ENCODE results near the gene AIM2. TPM values are rescaled to one million over a fixed set of nuclear protein-coding genes. Genes with fewer than 3 reads are reported as not detected.
A peak's percentile ranks its signal among the peaks of the same experiment; 100 is the strongest.

The AIM2 gene
- total and polyA plus RNA-seq, 2 of the 4 experiments (the other 2 are of a cell fraction) = not detected

DNA sequence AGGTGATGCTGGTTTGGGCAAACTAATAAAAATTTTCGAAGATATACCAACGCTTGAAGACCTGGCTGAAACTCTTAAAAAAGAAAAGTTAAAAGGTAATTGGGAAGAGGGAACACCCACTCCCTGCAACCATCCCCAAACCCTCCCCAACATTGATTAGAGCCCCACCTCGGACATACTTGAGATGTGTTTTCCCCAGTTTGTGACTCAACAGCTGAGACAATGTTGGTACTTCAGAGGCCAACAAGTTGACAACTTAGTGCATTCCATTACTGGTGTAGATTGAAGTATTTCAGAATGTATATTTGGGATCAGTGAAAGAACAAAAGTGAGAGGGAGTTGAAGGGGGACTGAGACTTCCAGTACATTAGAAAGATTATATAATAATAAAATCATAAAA lies 61.7 kb downstream of the AIM2 start:
- Histone ChIP-seq H3K4me3 (ENCODE audit: insufficient read depth, low read depth, low read length) (no peak overlapping the region), H3K36me3 (ENCODE audit: control insufficient read depth, insufficient read depth, low read length) (peaks cover 26% of the 10 kb centered on the region), H2BK5ac (ENCODE audit: low read depth, low read length, poor library complexity, severe bottlenecking) (peak overlapping the region; percentile 56), H3K9ac (ENCODE audit: low read depth, low read length) (no peak overlapping the region), H2AK9ac (replicated peaks; ENCODE audit: low read depth, low read length, poor library complexity) (peak overlapping the region; percentile 34), H2BK15ac (ENCODE audit: low read depth, low read length) (no peak overlapping the region), H4K5ac (ENCODE audit: low read depth, low read length) (no peak overlapping the region; the same call in 1 of the 2 replicates), H3K4ac (ENCODE audit: low read depth, low read length) (peak overlapping the region; percentile 51; the same call in 1 of the 2 replicates), H3K4me2 (ENCODE audit: low read depth, low read length) (no peak overlapping the region), H3K23ac (ENCODE audit: low read depth, low read length) (no peak overlapping the region), H3K14ac (replicated peaks; ENCODE audit: low read depth, low read length) (no peak overlapping the region), H3K9me3 (ENCODE audit: control insufficient read depth, insufficient read depth, low read length) (no peaks in the 10 kb centered on the region), H3K56ac (ENCODE audit: extremely low read depth, insufficient read depth, low read length) (no peak overlapping the region), H3K18ac (ENCODE audit: low read depth, low read length) (no peak overlapping the region), H3K9me1 (ENCODE audit: insufficient read depth, low read length) (peaks cover 5% of the 10 kb centered on the region; the same call in 1 of the 2 replicates), H4K20me1 (ENCODE audit: insufficient read depth, low read length) (no peaks in the 10 kb centered on the region), H3K79me1 (ENCODE audit: low read depth in 1 of 2, low read length in 2 of 2) (peaks cover 3 to 31% of the 10 kb centered on the region in 2 experiments), H4K8ac (ENCODE audit: low read depth in 2 of 2, low read length in 2 of 2) (peak overlapping the region in 1 of 2 experiments; percentile 36; a peak in 1 of 4 replicates), H3K27ac (ENCODE audit: insufficient read depth, low read length) (no peak overlapping the region), H3K4me1 (ENCODE audit: control insufficient read depth, insufficient read depth, low read length) (peaks cover 5% of the 10 kb centered on the region; the same call in 1 of the 2 replicates), H2AFZ (replicated peaks; ENCODE audit: low read length, poor library complexity) (no peak overlapping the region), H2BK120ac (ENCODE audit: low read depth, low read length) (peak overlapping the region; percentile 35; the same call in 1 of the 2 replicates), H3K27me3 (ENCODE audit: control insufficient read depth, insufficient read depth, low read length) (no peaks in the 10 kb centered on the region), H2BK20ac (ENCODE audit: low read depth, low read length) (peak overlapping the region; percentile 43; the same call in 1 of the 2 replicates), H2AK5ac (ENCODE audit: low read depth, low read length) (peak overlapping the region; percentile 56), H4K91ac (ENCODE audit: insufficient read depth, low read depth, low read length) (peak overlapping the region; percentile 5; the same call in 1 of the 2 replicates)
- intact Hi-C loops (cut with micrococcal nuclease) = loop anchor here (5.0 kb wide), 1 partner anchor 37 kb away; no protein-coding TSS in a partner anchor
- dilution Hi-C loops (cut with HindIII; ENCODE audit: low sequenced_read_pairs, unreplicated experiment) = no loop called here
- TF ChIP-seq NFE2L2 (IDR thresholded peaks at IDR 0.05; ENCODE audit: low read depth, low read length) = no peak
- no peak for TF ChIP-seq SMC3 (IDR thresholded peaks at IDR 0.05; ENCODE audit: low read depth, low read length)
- TF ChIP-seq FOS (IDR thresholded peaks at IDR 0.05; ENCODE audit: low read depth, low read length) = no peak
- no peak for TF ChIP-seq MAZ (IDR thresholded peaks at IDR 0.05; ENCODE audit: borderline replicate concordance, low read depth, low read length)
- TF ChIP-seq POLR2A (IDR thresholded peaks at IDR 0.05; ENCODE audit: low read depth, low read length) = no peak
- WGBS, 2 experiments (ENCODE audit: extremely low coverage in 2 of 2, insufficient read length in 1 of 2) = no CpG with 5 or more reads among the region's 3 CpGs
- BruUV-seq (replicated peaks) = no TSS peak
- POLR2A ChIA-PET (ENCODE audit: unreplicated experiment) = no interaction called here
- DNase-seq (no peak), ATAC-seq (ENCODE audit: low read depth) (no peak)
- in situ Hi-C loops (cut with MboI; ENCODE audit: low sequenced_read_pairs) = no loop called here
- CTCF ChIA-PET = no interaction called here

All from IMR-90 (cell line).